ENCODE results near the gene ST8SIA3.

ST8SIA3 gene

DNA sequence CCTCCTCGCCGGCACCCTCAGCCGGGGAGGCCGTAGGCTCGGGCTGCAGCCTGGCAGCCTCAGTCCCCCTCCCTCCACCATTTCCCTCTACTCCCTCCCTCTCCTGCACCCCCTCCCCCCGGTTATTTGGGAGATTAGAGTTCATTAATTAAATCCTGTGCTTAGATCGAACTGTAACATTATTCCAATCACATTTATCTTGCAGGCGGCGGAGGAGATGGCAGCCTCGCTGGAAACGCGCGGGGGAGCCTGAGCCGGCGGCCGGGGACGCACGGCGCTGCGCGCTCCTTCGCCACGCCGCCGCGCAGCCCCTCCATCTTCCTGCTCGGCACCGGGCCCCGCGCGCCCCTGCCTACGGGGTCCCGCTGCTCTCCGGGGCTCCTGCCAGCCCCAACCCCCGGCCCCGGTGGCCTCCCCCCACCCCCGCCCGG lies at the start of gene ST8SIA3:
ST8SIA3 (plus strand) TSS at position 287 of the 431 bp plus-strand sequence. CDS start 290 bp downstream, outside the sequence.
- DNase-seq (ENCODE audit: low read depth in 1 of 2, low spot score in 1 of 2), result no peak

- DNase-seq (ENCODE audit: low read depth in 1 of 2, low spot score in 1 of 2), result no peak
Measured at GRCh38 chr18:57311472-57311871, 40.9 kb upstream of the ST8SIA3 start.

- no peak for DNase-seq (ENCODE audit: low read depth in 1 of 2, low spot score in 1 of 2)
Measured at GRCh38 chr18:57312346-57313144, 39.8 kb upstream of the ST8SIA3 start.

DNA sequence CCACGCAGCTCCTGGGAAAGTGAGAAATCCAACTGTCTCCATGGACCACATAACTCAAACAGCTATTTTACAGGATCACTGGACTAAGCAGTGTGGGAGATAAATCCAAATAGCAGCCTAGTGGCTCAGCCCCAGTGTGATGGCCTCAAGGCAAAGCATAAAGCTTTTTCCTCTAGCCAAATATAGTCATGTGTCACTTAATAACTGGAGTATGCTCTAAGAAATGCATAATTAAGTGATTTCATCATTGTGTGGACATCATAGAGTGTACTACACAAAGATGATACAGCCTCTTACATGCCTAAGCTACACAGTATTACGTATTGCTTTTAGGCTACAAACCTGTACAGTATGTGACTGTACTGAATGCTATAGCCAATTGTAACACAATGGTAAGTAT lies 31.8 kb upstream of the ST8SIA3 start:
- no peak for DNase-seq (ENCODE audit: low read depth in 1 of 2, low spot score in 1 of 2)

DNA sequence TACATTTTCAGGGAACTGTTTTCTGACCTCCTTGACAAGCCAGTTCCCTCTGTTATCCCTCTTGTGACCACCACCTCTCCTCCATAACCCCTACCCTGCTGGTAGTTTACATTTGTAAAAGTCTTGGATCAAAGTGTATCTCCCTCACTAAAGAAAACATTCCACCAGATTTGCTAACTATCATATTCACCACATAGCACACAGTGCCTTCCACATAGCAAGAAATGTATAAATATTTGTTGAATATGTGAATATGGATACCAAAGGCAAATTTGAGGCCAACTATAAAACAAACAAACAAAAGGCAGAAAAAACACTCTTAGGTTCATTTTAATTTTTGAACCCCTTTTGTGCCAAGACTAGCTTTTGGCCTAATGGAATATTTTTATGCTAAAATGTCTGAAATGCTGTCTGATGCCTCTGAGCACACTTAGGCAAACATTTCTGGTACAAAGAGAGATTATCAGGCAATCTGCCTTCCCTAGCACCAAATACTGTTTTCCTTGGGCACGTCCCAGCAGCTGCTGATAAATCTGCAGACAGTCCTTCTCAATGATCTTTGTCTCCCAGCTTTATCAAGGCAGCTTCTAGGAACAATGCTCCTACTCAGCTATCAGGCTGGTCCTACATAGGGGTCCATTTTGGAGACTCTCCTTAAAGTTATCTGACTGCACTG lies 26.7 kb upstream of the ST8SIA3 start:
- DNase-seq (ENCODE audit: low read depth in 1 of 2, low spot score in 1 of 2), result no peak

- DNase-seq (ENCODE audit: low read depth in 1 of 2, low spot score in 1 of 2), result no peak
Measured at GRCh38 chr18:57326718-57327323, 25.5 kb upstream of the ST8SIA3 start.

DNA sequence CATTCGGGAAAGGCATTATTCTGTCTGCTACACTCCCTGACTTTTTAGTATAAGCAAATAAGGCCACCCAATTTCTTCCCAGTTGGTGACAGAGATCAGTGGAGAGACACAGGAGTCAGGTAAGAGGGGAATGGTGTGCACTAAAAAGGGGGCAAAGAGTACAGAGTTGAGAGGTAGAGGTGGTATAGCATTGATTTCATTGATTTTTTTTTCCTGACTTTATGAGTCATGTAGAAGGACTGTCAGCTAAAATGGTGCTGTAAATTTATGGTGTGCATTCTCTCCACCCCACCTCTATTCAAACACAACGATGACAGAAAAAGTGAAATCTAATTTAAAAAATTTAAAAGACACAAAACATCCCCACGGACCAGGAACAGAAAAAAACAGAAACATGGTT lies 23.7 kb upstream of the ST8SIA3 start:
- no peak for DNase-seq (ENCODE audit: low read depth in 1 of 2, low spot score in 1 of 2)

DNA sequence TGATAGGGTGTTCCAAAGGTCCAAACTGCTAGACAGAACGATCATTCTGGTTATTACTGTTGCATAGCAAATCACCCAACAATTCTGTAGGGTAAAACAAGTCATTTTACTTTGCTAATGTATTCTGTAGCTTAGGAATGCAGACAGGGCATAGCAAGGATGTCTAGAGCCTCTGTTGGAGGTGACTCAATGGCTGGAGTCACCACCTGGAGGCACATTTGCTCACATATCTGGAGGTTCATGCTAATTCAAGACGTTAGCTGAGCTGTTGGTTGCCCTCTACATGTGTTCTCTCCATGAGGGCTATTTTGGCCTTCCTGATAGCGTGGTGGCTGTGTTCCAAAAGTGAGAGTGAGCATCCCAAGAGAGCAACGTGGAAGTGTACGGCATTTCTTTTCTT lies 22.5 kb upstream of the ST8SIA3 start:
- no peak for DNase-seq (ENCODE audit: low read depth in 1 of 2, low spot score in 1 of 2)

GRCh38 chr18:57331718-57332117 lies 20.6 kb upstream of the ST8SIA3 start:
- no peak for DNase-seq (ENCODE audit: low read depth in 1 of 2, low spot score in 1 of 2)

- DNase-seq (ENCODE audit: low read depth in 1 of 2, low spot score in 1 of 2), result no peak
Measured at GRCh38 chr18:57333940-57334339, 18.4 kb upstream of the ST8SIA3 start.

GRCh38 chr18:57334383-57334782 lies 18.0 kb upstream of the ST8SIA3 start:
- no peak for DNase-seq (ENCODE audit: low read depth in 1 of 2, low spot score in 1 of 2)

GRCh38 chr18:57336343-57336742 lies 16.0 kb upstream of the ST8SIA3 start:
- DNase-seq (ENCODE audit: low read depth in 1 of 2, low spot score in 1 of 2), result no peak

GRCh38 chr18:57337890-57338289 lies 14.5 kb upstream of the ST8SIA3 start:
- no peak for DNase-seq (ENCODE audit: low read depth in 1 of 2, low spot score in 1 of 2)

DNA sequence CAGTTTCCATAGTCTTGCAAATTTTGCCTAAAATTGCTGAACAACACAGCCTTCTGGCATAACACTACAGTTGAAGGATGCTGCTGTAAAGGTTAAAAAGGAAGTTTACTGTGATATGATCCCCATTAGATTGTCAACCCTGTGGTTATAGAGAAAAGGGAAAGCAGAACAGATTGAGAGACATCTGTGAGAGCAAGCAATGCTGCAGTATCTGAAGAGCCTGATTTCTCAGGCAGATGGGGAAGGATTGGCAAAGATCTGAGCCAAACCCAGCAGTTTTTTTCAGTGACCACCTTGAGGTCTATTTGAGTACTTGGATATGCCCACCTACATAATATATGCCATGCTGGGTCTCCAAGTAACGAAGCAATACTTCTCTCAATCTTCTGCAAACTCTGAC lies 8.5 kb upstream of the ST8SIA3 start:
- DNase-seq (ENCODE audit: low read depth in 1 of 2, low spot score in 1 of 2), result no peak

DNA sequence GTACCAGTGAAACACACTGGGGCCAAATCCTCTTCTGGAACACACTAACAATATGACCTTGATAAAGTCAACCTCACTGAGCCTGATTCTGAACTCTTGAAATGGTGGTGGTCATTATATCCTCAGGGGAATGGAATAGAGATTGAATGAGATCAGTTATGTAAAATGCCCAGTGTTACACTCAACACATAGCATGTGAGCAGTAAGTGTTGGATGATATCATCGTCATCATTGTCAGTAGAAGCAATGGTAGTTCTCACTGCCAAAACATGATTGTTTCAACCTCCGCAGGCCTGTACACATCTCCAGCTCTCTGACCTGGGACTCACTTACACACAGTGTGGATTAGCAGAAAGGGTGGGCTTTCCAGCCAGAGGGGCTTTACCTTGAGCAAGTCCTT lies 5.5 kb upstream of the ST8SIA3 start:
- no peak for DNase-seq (ENCODE audit: low read depth in 1 of 2, low spot score in 1 of 2)

- DNase-seq (ENCODE audit: low read depth in 1 of 2, low spot score in 1 of 2), result no peak
Measured at GRCh38 chr18:57347784-57348183, 4.6 kb upstream of the ST8SIA3 start.

GRCh38 chr18:57352761-57353136 lies 392 bp downstream of the ST8SIA3 start:
- no peak for DNase-seq (ENCODE audit: low read depth in 1 of 2, low spot score in 1 of 2)

- DNase-seq (ENCODE audit: low read depth in 1 of 2, low spot score in 1 of 2), result no peak
Measured at GRCh38 chr18:57353137-57353939, 981 bp downstream of the ST8SIA3 start.

DNA sequence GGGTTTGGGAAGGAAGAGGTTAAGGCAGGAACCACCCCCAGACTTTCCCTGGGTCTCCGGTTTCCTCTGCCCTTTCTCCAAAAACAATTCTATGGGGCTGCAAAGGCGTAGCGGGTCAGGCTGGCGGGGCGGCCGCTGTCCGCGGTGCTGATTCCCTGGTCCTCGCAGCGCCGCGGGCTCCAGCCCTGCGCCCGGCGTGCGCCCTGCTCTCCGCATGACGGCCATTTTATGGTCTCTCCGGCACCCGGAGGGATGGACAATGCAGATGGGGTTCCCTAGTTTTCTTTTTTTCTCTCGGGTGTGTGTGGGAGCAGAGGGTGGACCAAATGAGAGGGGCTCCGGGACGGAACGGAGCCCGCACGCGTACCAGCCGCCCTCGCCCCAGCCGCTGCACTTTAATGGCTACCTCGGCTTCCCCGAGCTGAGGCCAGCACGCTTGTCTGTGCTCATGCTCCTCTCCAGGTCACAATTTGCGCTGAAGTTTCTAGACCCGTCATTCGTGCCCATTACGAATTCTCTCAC lies 1.6 kb downstream of the ST8SIA3 start:
- DNase-seq (ENCODE audit: low read depth in 1 of 2, low spot score in 1 of 2), result no peak

GRCh38 chr18:57359433-57359832 lies 7.1 kb downstream of the ST8SIA3 start:
- DNase-seq (ENCODE audit: low read depth in 1 of 2, low spot score in 1 of 2), result no peak

GRCh38 chr18:57362714-57363113 lies 10.4 kb downstream of the ST8SIA3 start:
- no peak for DNase-seq (ENCODE audit: low read depth in 1 of 2, low spot score in 1 of 2)

All from activated T-helper 1 cell treated with anti-CD3 and anti-CD28 coated beads, Interleukin-2, amount 50 U/mL, for 16 hours (primary cell).